ENCODE results near the gene C6orf47. TPM values are rescaled to one million over a fixed set of nuclear protein-coding genes. Genes with fewer than 3 reads are reported as not detected.
"Not testable (repeated sequence)": the region's sequence is repeated elsewhere in the genome, so short reads cannot be mapped to it uniquely, and the experiment has no call there.

C6orf47 gene
- total RNA-seq (17.1 TPM), polyA plus RNA-seq (ENCODE audit: insufficient read depth in 1 of 8, insufficient read length in 8 of 8, low replicate concordance in 1 of 8) (10 to 100 TPM; 13.7 to 18.9 (median 14.7) TPM)
- long read RNA-seq, donor 1, transcript C6orf47-202 (1 exons, 2,475 nt) = major isoform, 6 of 6 reads
- long read RNA-seq, donor 1, partial matches to known transcripts = 0 of 6 reads
- long read RNA-seq, donor 1, other reads (novel, unspliced or antisense) = 0 of 6 reads
- long read RNA-seq, donor 2, partial matches to known transcripts = 0 of 3 reads
- long read RNA-seq, donor 2, other reads (novel, unspliced or antisense) = 0 of 3 reads
- long read RNA-seq, donor 3, transcript C6orf47-202 (1 exons, 2,475 nt) = major isoform, 20 of 20 reads
- long read RNA-seq, donor 3, partial matches to known transcripts = 0 of 20 reads
- long read RNA-seq, donor 3, other reads (novel, unspliced or antisense) = 0 of 20 reads
- long read RNA-seq, donor 4, transcript C6orf47-202 (1 exons, 2,475 nt) = major isoform, 13 of 13 reads
- long read RNA-seq, donor 4, partial matches to known transcripts = 0 of 13 reads
- long read RNA-seq, donor 4, other reads (novel, unspliced or antisense) = 0 of 13 reads
- long read RNA-seq, donor 5, transcript C6orf47-202 (1 exons, 2,475 nt) = major isoform, 36 of 36 reads
- long read RNA-seq, donor 5, partial matches to known transcripts = 0 of 36 reads
- long read RNA-seq, donor 5, other reads (novel, unspliced or antisense) = 0 of 36 reads
- long read RNA-seq, donor 6, transcript C6orf47-202 (1 exons, 2,475 nt) = major isoform, 15 of 15 reads
- long read RNA-seq, donor 6, partial matches to known transcripts = 0 of 15 reads
- long read RNA-seq, donor 6, other reads (novel, unspliced or antisense) = 0 of 15 reads
- long read RNA-seq, donor 7, transcript C6orf47-202 (1 exons, 2,475 nt) = major isoform, 24 of 24 reads
- long read RNA-seq, donor 7, partial matches to known transcripts = 0 of 24 reads
- long read RNA-seq, donor 7, other reads (novel, unspliced or antisense) = 0 of 24 reads
- long read RNA-seq, donor 8, transcript C6orf47-202 (1 exons, 2,475 nt) = major isoform, 5 of 5 reads
- long read RNA-seq, donor 8, partial matches to known transcripts = 0 of 5 reads
- long read RNA-seq, donor 8, other reads (novel, unspliced or antisense) = 0 of 5 reads
- long read RNA-seq, donor 9, transcript C6orf47-202 (1 exons, 2,475 nt) = major isoform, 9 of 9 reads
- long read RNA-seq, donor 9, partial matches to known transcripts = 0 of 9 reads
- long read RNA-seq, donor 9, other reads (novel, unspliced or antisense) = 0 of 9 reads
- long read RNA-seq, donor 10, transcript C6orf47-202 (1 exons, 2,475 nt) = major isoform, 10 of 10 reads
- long read RNA-seq, donor 10, partial matches to known transcripts = 0 of 10 reads
- long read RNA-seq, donor 10, other reads (novel, unspliced or antisense) = 0 of 10 reads
- long read RNA-seq, donor 11, transcript C6orf47-202 (1 exons, 2,475 nt) = major isoform, 11 of 11 reads
- long read RNA-seq, donor 11, partial matches to known transcripts = 0 of 11 reads
- long read RNA-seq, donor 11, other reads (novel, unspliced or antisense) = 0 of 11 reads

- peaks cover 46% of the 10 kb centered on the region for H3K36me3 ChIP-seq (ENCODE audit: control insufficient read depth, insufficient read depth, low read length)
- DNase-seq = peak; percentile 94
These were observed at the start of gene C6orf47 for GRCh38 chr6:31660381-31661261. C6orf47 (minus strand) TSS chr6:31660778; CDS start chr6:31659947, 831 bp downstream.

GRCh38 chr6:31709157-31709556, 48.6 kb upstream of the C6orf47 start:
- H3K27ac ChIP-seq (ENCODE audit: low read length); H3K36me3 ChIP-seq (ENCODE audit: control insufficient read depth, insufficient read depth, low read length); H3K27me3 ChIP-seq (ENCODE audit: control insufficient read depth, insufficient read depth, low read length); DNase-seq; H3K4me3 ChIP-seq (ENCODE audit: low read length); H3K9me3 ChIP-seq (replicated peaks; ENCODE audit: control insufficient read depth, low read depth, low read length); H3K4me1 ChIP-seq (ENCODE audit: control insufficient read depth, insufficient read depth, low read length): not testable (repeated sequence)
- 84% methylated on average over 8 of the region's 11 CpGs for WGBS (ENCODE audit: insufficient coverage)

More at GRCh38 chr6:31660381-31661261, at the start of gene C6orf47:
- peak within 1 kb of the TSS; percentile 90 for H3K27ac ChIP-seq (ENCODE audit: low read length)
- 0% methylated on average over 50 of the region's 52 CpGs for whole genome bisulfite sequencing (ENCODE audit: insufficient coverage)
- H3K4me3 ChIP-seq (ENCODE audit: low read length) = peak within 1 kb of the TSS; percentile 72
- H3K9me3 ChIP-seq (replicated peaks; ENCODE audit: control insufficient read depth, low read depth, low read length) = no peaks in the 10 kb centered on the region
- H3K27me3 ChIP-seq (ENCODE audit: control insufficient read depth, insufficient read depth, low read length) = no peaks in the 10 kb centered on the region
- peaks cover 39% of the 10 kb centered on the region for H3K4me1 ChIP-seq (ENCODE audit: control insufficient read depth, insufficient read depth, low read length)

GRCh38 chr6:31708224-31708623, 47.6 kb upstream of the C6orf47 start:
- Histone ChIP-seq H3K4me3 (ENCODE audit: low read length) (no peak overlapping the region), H3K27ac (ENCODE audit: low read length) (no peak overlapping the region), H3K27me3 (ENCODE audit: control insufficient read depth, insufficient read depth, low read length) (no peaks in the 10 kb centered on the region), H3K36me3 (ENCODE audit: control insufficient read depth, insufficient read depth, low read length) (no peaks in the 10 kb centered on the region), H3K9me3 (replicated peaks; ENCODE audit: control insufficient read depth, low read depth, low read length) (no peaks in the 10 kb centered on the region), H3K4me1 (ENCODE audit: control insufficient read depth, insufficient read depth, low read length) (peaks cover 5% of the 10 kb centered on the region)
- no peak for DNase-seq
- WGBS (ENCODE audit: insufficient coverage) = 94% methylated on average over 2 of the region's 3 CpGs

GRCh38 chr6:31707701-31708100, 47.1 kb upstream of the C6orf47 start:
- no peak overlapping the region for H3K27ac ChIP-seq (ENCODE audit: low read length)
- H3K4me1 ChIP-seq (ENCODE audit: control insufficient read depth, insufficient read depth, low read length) = peaks cover 5% of the 10 kb centered on the region
- H3K4me3 ChIP-seq (ENCODE audit: low read length) = no peak overlapping the region
- H3K27me3 ChIP-seq (ENCODE audit: control insufficient read depth, insufficient read depth, low read length) = no peaks in the 10 kb centered on the region
- H3K9me3 ChIP-seq (replicated peaks; ENCODE audit: control insufficient read depth, low read depth, low read length) = no peaks in the 10 kb centered on the region
- WGBS (ENCODE audit: insufficient coverage) = 81% methylated on average over 5 of the region's 10 CpGs
- no peaks in the 10 kb centered on the region for H3K36me3 ChIP-seq (ENCODE audit: control insufficient read depth, insufficient read depth, low read length)
- no peak for DNase-seq

- no peaks in the 10 kb centered on the region for H3K9me3 ChIP-seq (replicated peaks; ENCODE audit: control insufficient read depth, low read depth, low read length)
- no peaks in the 10 kb centered on the region for H3K36me3 ChIP-seq (ENCODE audit: control insufficient read depth, insufficient read depth, low read length)
- no peaks in the 10 kb centered on the region for H3K27me3 ChIP-seq (ENCODE audit: control insufficient read depth, insufficient read depth, low read length)
- H3K27ac ChIP-seq (ENCODE audit: low read length) = no peak within 1 kb of the TSS
- DNase-seq = no peak
- 50% methylated on average over 2 of the region's 3 CpGs for WGBS (ENCODE audit: insufficient coverage)
- H3K4me3 ChIP-seq (ENCODE audit: low read length) = no peak within 1 kb of the TSS
- H3K4me1 ChIP-seq (ENCODE audit: control insufficient read depth, insufficient read depth, low read length) = peaks cover 11% of the 10 kb centered on the region
These were observed 46.0 kb upstream of the C6orf47 start, which contains the start of gene LY6G6F for GRCh38 chr6:31706599-31706998. LY6G6F (plus strand) TSS chr6:31706866; CDS start chr6:31706907, 41 bp downstream.

- H3K36me3 ChIP-seq (ENCODE audit: control insufficient read depth, insufficient read depth, low read length) = peaks cover 3% of the 10 kb centered on the region
- H3K27me3 ChIP-seq (ENCODE audit: control insufficient read depth, insufficient read depth, low read length) = no peaks in the 10 kb centered on the region
- WGBS (ENCODE audit: insufficient coverage) = no CpG with 5 or more reads among the region's 6 CpGs
- H3K4me1 ChIP-seq (ENCODE audit: control insufficient read depth, insufficient read depth, low read length) = peaks cover 17% of the 10 kb centered on the region
- DNase-seq = no peak
- no peak overlapping the region for H3K27ac ChIP-seq (ENCODE audit: low read length)
- no peaks in the 10 kb centered on the region for H3K9me3 ChIP-seq (replicated peaks; ENCODE audit: control insufficient read depth, low read depth, low read length)
- no peak overlapping the region for H3K4me3 ChIP-seq (ENCODE audit: low read length)
These were observed 45.4 kb upstream of the C6orf47 start for GRCh38 chr6:31705931-31706330.

- no peaks in the 10 kb centered on the region for H3K9me3 ChIP-seq (replicated peaks; ENCODE audit: control insufficient read depth, low read depth, low read length)
- peak within 1 kb of the TSS; percentile 59 for H3K4me3 ChIP-seq (ENCODE audit: low read length)
- H3K27me3 ChIP-seq (ENCODE audit: control insufficient read depth, insufficient read depth, low read length) = no peaks in the 10 kb centered on the region
- peak; percentile 100 for DNase-seq
- 2% methylated on average over 51 of the region's 54 CpGs for WGBS (ENCODE audit: insufficient coverage)
- H3K36me3 ChIP-seq (ENCODE audit: control insufficient read depth, insufficient read depth, low read length) = peaks cover 20% of the 10 kb centered on the region
- H3K4me1 ChIP-seq (ENCODE audit: control insufficient read depth, insufficient read depth, low read length) = peaks cover 20% of the 10 kb centered on the region
- H3K27ac ChIP-seq (ENCODE audit: low read length) = peak within 1 kb of the TSS; percentile 96
These were observed 42.5 kb upstream of the C6orf47 start, which contains the start of gene ABHD16A for GRCh38 chr6:31702819-31703716. ABHD16A (minus strand) TSS chr6:31703324; CDS start chr6:31703281, 43 bp downstream.

GRCh38 chr6:31702405-31702818, 41.8 kb upstream of the C6orf47 start:
- 0% methylated on average over 6 of the region's 10 CpGs for WGBS (ENCODE audit: insufficient coverage)
- no peaks in the 10 kb centered on the region for H3K27me3 ChIP-seq (ENCODE audit: control insufficient read depth, insufficient read depth, low read length)
- peaks cover 20% of the 10 kb centered on the region for H3K4me1 ChIP-seq (ENCODE audit: control insufficient read depth, insufficient read depth, low read length)
- peaks cover 24% of the 10 kb centered on the region for H3K36me3 ChIP-seq (ENCODE audit: control insufficient read depth, insufficient read depth, low read length)
- H3K27ac ChIP-seq (ENCODE audit: low read length) = peak overlapping the region; percentile 96
- no peaks in the 10 kb centered on the region for H3K9me3 ChIP-seq (replicated peaks; ENCODE audit: control insufficient read depth, low read depth, low read length)
- DNase-seq = no peak
- peak overlapping the region; percentile 59 for H3K4me3 ChIP-seq (ENCODE audit: low read length)
